Left lung (tissue), 10 donors: ENCODE measurements around the gene RGS3. TPM values are rescaled to one million over a fixed set of nuclear protein-coding genes. Genes with fewer than 3 reads are reported as not detected.

ENCODE experiments used
- ATAC-seq: fragments of 200-7000 bp; cut with Tn5 transposase; one replicate; pipeline ENCODE4 v1.9.1; 2020; ENCODE audit warnings: moderate library complexity
- DNase-seq, 4 donors: peaks; one replicate each; pipeline ENCODE4 v3.0.0-alpha.2; 2013 to 2020
- H3K27ac ChIP-seq, 2 donors: fragments of 200-600 bp; sonication (generic) in 1 of 2; one replicate each; pipeline versions ENCODE4 v1.5.0 to v1.8.0; 2020 to 2021
- H3K27me3 ChIP-seq, 2 donors: fragments of 200-600 bp; sonication (generic) in 1 of 2; one replicate each; pipeline versions ENCODE4 v1.5.0 to v1.8.0; 2020 to 2021
- H3K36me3 ChIP-seq, 2 donors: fragments of 200-600 bp; sonication (generic) in 1 of 2; one replicate each; pipeline versions ENCODE4 v1.5.0 to v1.8.0; 2020 to 2021
- H3K4me1 ChIP-seq, 2 donors: fragments of 200-600 bp; one replicate each; pipeline ENCODE4 v1.8.0; 2021
- H3K4me3 ChIP-seq, 2 donors: fragments of 200-600 bp; sonication (generic) in 1 of 2; one replicate each; pipeline versions ENCODE4 v1.5.0 to v1.8.0; 2020 to 2021; ENCODE audit warnings: mild to moderate bottlenecking in 1 of 2
- H3K9me3 ChIP-seq, 2 donors: fragments of 200-600 bp; sonication (generic) in 1 of 2; one replicate each; pipeline versions ENCODE4 v1.5.0 to v1.8.0; 2020 to 2021
- CTCF ChIP-seq, 2 donors: fragments of 200-600 bp; sonication (generic) in 1 of 2; IDR thresholded peaks; one replicate each; pipeline versions ENCODE4 v1.5.0 to v1.8.0; 2021; ENCODE audit warnings: antibody characterized with exemption in 2 of 2
- intact Hi-C, 2 donors: fragments of 100-400 bp; cut with DNase I; formaldehyde crosslinking; loops; one replicate each; pipeline versions ENCODE4 v1.11.2 to v1.14.2; 2022
- polyA plus RNA-seq, 6 donors: library from polyadenylated mRNA; unstranded; fragments of 120-200 nt; gene quantifications; one replicate each; pipeline ENCODE4 v1.2.1, GENCODE V29; 2013; ENCODE audit not compliant: insufficient read length in 6 of 6
- total RNA-seq, 2 donors: library from RNA; stranded (reverse); fragmentation: NEBNext Ultra II Directional; extraction: Animal tissue kit (Norgen Biotek cat#: 25700); gene quantifications; one replicate each; pipeline ENCODE4 v1.2.1, GENCODE V29; 2021
- donor health status: DM: no; HTN: yes; CAD: no.
- donor health status: DM: no; HTN: no; CAD: no.

The RGS3 gene
- total and polyA plus RNA-seq, 8 donors, result 69.6 to 96.9 (median 77.4) TPM

GRCh38 chr9:113530022-113530635, 66.6 kb downstream of the RGS3 start:
- no peak for TF ChIP-seq CTCF (IDR thresholded peaks at IDR 0.05)
- Histone ChIP-seq H3K9me3 (no peaks in the 10 kb centered on the region), H3K36me3 (peaks cover 0 to 14% of the 10 kb centered on the region in 2 donors), H3K27ac (no peak overlapping the region), H3K4me1 (peaks cover 9 to 16% of the 10 kb centered on the region in 2 donors), H3K4me3 (no peak overlapping the region), H3K27me3 (no peaks in the 10 kb centered on the region)
- DNase-seq (peak in 1 of 4 donors; percentile 6), ATAC-seq (no peak)
- intact Hi-C loops, result no loop called here

GRCh38 chr9:113530942-113531341, 67.4 kb downstream of the RGS3 start:
- TF ChIP-seq CTCF (IDR thresholded peaks at IDR 0.05), result no peak
- no peak for ATAC-seq
- intact Hi-C loops, result no loop called here

GRCh38 chr9:113531919-113532808, 68.6 kb downstream of the RGS3 start:
- no peaks in the 10 kb centered on the region for H3K9me3 ChIP-seq
- peaks cover 0 to 21% of the 10 kb centered on the region in 2 donors for H3K36me3 ChIP-seq
- no peak for ATAC-seq
- no peaks in the 10 kb centered on the region for H3K27me3 ChIP-seq
- no peak for DNase-seq
- intact Hi-C loops, result no loop called here
- TF ChIP-seq CTCF (IDR thresholded peaks at IDR 0.05), result no peak
- no peak overlapping the region for H3K4me3 ChIP-seq
- H3K27ac ChIP-seq, result no peak overlapping the region
- no peaks in the 10 kb centered on the region for H3K4me1 ChIP-seq

More at GRCh38 chr9:113530942-113531341, 67.4 kb downstream of the RGS3 start:
- Histone ChIP-seq H3K27ac (no peak overlapping the region), H3K9me3 (no peaks in the 10 kb centered on the region), H3K4me3 (no peak overlapping the region), H3K36me3 (peaks cover 0 to 14% of the 10 kb centered on the region in 2 donors), H3K27me3 (no peaks in the 10 kb centered on the region), H3K4me1 (peaks cover 3 to 8% of the 10 kb centered on the region in 2 donors)
- no peak for DNase-seq

- intact Hi-C loops, result no loop called here
- Histone ChIP-seq H3K36me3 (peaks cover 0 to 27% of the 10 kb centered on the region in 2 donors), H3K9me3 (no peaks in the 10 kb centered on the region), H3K27me3 (no peaks in the 10 kb centered on the region), H3K4me3 (no peak overlapping the region), H3K27ac (no peak overlapping the region), H3K4me1 (no peaks in the 10 kb centered on the region)
- DNase-seq (peak in 1 of 4 donors; percentile 21), ATAC-seq (no peak)
- TF ChIP-seq CTCF (IDR thresholded peaks at IDR 0.05), result no peak
These were observed 69.3 kb downstream of the RGS3 start for GRCh38 chr9:113532809-113533190.
